Right lobe of liver (tissue), 6 donors: Measurements from ENCODE around the gene HOMER2. TPM values are rescaled to one million over a fixed set of nuclear protein-coding genes. Genes with fewer than 3 reads are reported as not detected.
"Not testable (repeated sequence)": the region's sequence is repeated elsewhere in the genome, so short reads cannot be mapped to it uniquely, and the experiment has no call there.

Experiments used
- ATAC-seq, 4 donors: fragments of 200-7000 bp; cut with Tn5 transposase; one replicate each; pipeline ENCODE4 v1.9.1; 2020; ENCODE audit warnings: mild to moderate bottlenecking in 4 of 4, moderate library complexity in 4 of 4
- DNase-seq, 3 donors: peaks; one replicate each; pipeline ENCODE4 v3.0.0-alpha.2; 2020
- H3K27ac ChIP-seq, 3 donors: fragments of 200-600 bp; one replicate each; pipeline ENCODE4 v1.8.0; 2022
- H3K27me3 ChIP-seq, 2 donors: fragments of 200-600 bp; one replicate each; pipeline ENCODE4 v1.8.0; 2022
- H3K36me3 ChIP-seq, 4 donors: fragments of 200-600 bp; sonication (generic) in 1 of 4; one replicate each; pipeline versions ENCODE4 v1.5.1 to v1.8.0; 2017 to 2022; ENCODE audit warnings: control low read depth in 1 of 4
- H3K4me1 ChIP-seq, 4 donors: fragments of 200-600 bp; sonication (generic) in 1 of 4; one replicate each; pipeline versions ENCODE4 v1.5.1 to v1.8.0; 2017 to 2022; ENCODE audit warnings: control low read depth in 1 of 4
- H3K4me3 ChIP-seq, 3 donors: fragments of 200-600 bp; one replicate each; pipeline ENCODE4 v1.8.0; 2022
- H3K9me3 ChIP-seq, 4 donors: fragments of 200-600 bp; sonication (generic) in 1 of 4; one replicate each; pipeline versions ENCODE4 v1.5.1 to v1.8.0; 2017 to 2022; ENCODE audit warnings: control low read depth in 1 of 4
- CTCF ChIP-seq, 4 donors: fragments of 200-600 bp in 3 of 4; fragments of 450-650 bp in 1 of 4; IDR thresholded peaks; one replicate each; pipeline versions ENCODE4 v1.5.1 to v1.8.0; 2016 to 2022; ENCODE audit warnings: antibody characterized with exemption in 4 of 4, mild to moderate bottlenecking in 2 of 4
- POLR2A ChIP-seq: fragments of 450-650 bp; IDR thresholded peaks from one replicate; pipeline ENCODE4 v1.6.1; 2017; ENCODE audit warnings: antibody characterized with exemption, mild to moderate bottlenecking
- WGBS: methylation state at CpG from one replicate; pipeline ENCODE4 v1.1.6; 2018; ENCODE audit warnings: low coverage, low lambda C conversion rate; ENCODE audit not compliant: insufficient coverage; ENCODE audit errors: missing lambda C conversion rate; 5-methylcytosine and 5-hydroxymethylcytosine counted together
- intact Hi-C, 2 donors: fragments of 100-400 bp; cut with DNase I; formaldehyde crosslinking; loops; one replicate each; pipeline versions ENCODE4 v1.11.2 to v1.14.1; 2022
- total RNA-seq, 6 experiments: library from RNA; depleted of rRNA in 2 of 6; stranded (reverse); fragments of >200 nt in 2 of 6; fragmentation: NEBNext Ultra II Directional in 3 of 6; extraction: Animal tissue kit (Norgen Biotek cat#: 25700) in 3 of 6; gene quantifications; one replicate each; pipeline versions ENCODE4 v1.1.0 to v1.2.4, GENCODE V29; 2016 to 2023
- donor health status: DM: no; HTN: yes; CAD: no.
- donor health status: DM: no; HTN: no; CAD: no.
- donor health status: DM: no; HTN: no; CAD: no.
- donor health status: DM: no; HTN: yes; CAD: no.
- donor health status: DM: no; HTN: yes; CAD: no.

Gene HOMER2
- total RNA-seq, 6 experiments from 2014 or later = 16.8 to 66.2 (median 60.7) TPM

GRCh38 chr15:82823049-82823448, 129.5 kb downstream of the HOMER2 start:
- no peak overlapping the region for H3K4me3 ChIP-seq
- H3K27ac ChIP-seq = no peak overlapping the region
- TF ChIP-seq POLR2A (no peak), CTCF (IDR thresholded peaks at IDR 0.05) (no peak)
- whole genome bisulfite sequencing = 52% methylated on average over 5 of the region's 5 CpGs
- no peaks in the 10 kb centered on the region for H3K27me3 ChIP-seq
- no peaks in the 10 kb centered on the region for H3K9me3 ChIP-seq
- no peak for ATAC-seq
- peak in 1 of 3 donors; percentile 66 for DNase-seq
- H3K4me1 ChIP-seq = peaks cover 0 to 9% (median 2%) of the 10 kb centered on the region in 4 donors
- intact Hi-C loops = no loop called here
- H3K36me3 ChIP-seq = peaks cover 5 to 81% (median 34%) of the 10 kb centered on the region in 4 donors

DNA sequence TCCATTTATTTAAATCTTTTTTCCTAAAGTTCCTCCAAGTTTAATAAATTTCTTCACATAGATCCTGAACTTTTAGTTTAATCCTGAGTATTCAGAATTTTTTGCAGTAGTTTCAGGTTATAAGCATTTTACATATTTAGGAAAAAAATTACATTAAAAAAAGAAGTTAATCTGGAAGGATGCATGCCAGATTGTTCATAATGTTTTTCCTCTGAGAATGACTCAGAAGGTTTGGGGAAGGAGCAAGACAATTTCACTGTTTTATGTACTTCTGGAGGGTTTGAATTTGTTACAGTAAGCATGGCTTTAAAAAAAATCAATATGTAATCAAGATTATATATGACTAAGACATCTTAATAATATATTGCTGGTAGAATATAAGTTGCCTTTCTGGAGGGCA, 130.7 kb downstream of the HOMER2 start:
- H3K9me3 ChIP-seq, H3K27me3 ChIP-seq, ATAC-seq, H3K27ac ChIP-seq, H3K4me3 ChIP-seq, H3K4me1 ChIP-seq, DNase-seq, intact Hi-C loops: not testable (repeated sequence)
- H3K36me3 ChIP-seq = peaks cover 3 to 81% (median 33%) of the 10 kb centered on the region in 4 donors

DNA sequence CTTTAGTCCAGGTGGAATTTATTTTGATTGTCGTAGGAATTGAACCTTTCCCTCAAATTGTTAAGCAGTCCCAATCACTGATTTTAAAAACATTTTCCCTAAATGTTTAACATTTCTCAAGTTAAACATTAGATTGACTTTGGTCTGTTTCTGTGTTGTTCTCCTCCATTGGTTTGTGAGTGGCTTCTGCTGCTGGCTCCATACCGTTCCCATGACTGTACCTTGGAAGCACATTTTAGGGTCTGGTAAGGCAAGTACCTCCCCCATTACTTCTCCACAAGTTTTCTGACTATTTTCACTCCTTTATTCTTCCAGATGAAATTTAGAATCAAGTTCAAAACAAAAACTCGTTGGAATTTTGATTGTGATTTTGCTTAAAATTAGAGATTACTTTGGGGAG, 131.1 kb downstream of the HOMER2 start:
- H3K4me3 ChIP-seq, H3K27me3 ChIP-seq, DNase-seq, H3K27ac ChIP-seq, ATAC-seq, intact Hi-C loops, H3K4me1 ChIP-seq, H3K9me3 ChIP-seq: not testable (repeated sequence)
- 78% methylated on average over 3 of the region's 3 CpGs for WGBS
- peaks cover 0 to 81% (median 33%) of the 10 kb centered on the region in 4 donors for H3K36me3 ChIP-seq

DNA sequence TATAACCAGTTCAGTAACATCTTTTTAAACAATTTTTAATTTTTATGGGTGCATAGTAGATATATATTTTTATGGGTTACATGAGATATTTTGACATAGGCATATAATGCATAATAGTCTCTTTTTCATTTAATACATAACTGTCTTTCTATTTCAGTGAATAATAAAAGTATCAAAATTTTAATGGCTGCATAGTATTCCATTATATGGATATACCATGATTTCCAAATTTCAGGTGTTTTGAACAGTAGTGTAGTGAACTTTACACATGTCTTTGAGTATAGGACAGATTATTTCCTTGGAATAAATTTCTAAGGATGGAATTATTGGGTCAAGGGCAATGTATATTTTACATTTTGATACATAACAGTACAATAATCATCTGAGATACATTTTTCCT, 132.4 kb downstream of the HOMER2 start:
- Histone ChIP-seq H3K9me3 (no peaks in the 10 kb centered on the region), H3K36me3 (peaks cover 0 to 79% (median 31%) of the 10 kb centered on the region in 4 donors), H3K27ac (no peak overlapping the region), H3K27me3 (no peaks in the 10 kb centered on the region), H3K4me1 (no peaks in the 10 kb centered on the region), H3K4me3 (no peak overlapping the region)
- intact Hi-C loops = no loop called here
- no peak for DNase-seq
- no peak for ATAC-seq
- TF ChIP-seq CTCF (IDR thresholded peaks at IDR 0.05) (no peak), POLR2A (no peak)

DNA sequence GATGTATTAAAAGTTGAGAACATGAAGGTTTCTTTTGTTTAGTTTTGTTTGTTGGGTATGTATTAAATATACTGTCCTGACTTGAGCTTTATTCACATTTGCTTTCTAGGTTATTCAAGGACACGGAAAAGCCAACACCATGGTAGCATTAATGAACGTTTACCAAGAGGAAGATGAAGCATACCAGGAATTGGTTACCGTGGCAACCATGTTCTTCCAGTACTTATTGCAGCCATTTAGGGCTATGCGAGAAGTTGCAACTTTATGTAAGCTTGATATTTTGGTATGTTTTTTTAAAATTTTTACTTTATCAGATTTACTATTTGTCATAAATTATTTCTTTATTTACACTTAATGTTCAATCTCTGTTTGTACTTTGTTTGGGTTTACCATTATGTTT, 139.5 kb downstream of the HOMER2 start:
- no peak for TF ChIP-seq CTCF (IDR thresholded peaks at IDR 0.05)
- no peak for TF ChIP-seq POLR2A
- H3K27ac ChIP-seq = no peak overlapping the region
- intact Hi-C loops = no loop called here
- no peaks in the 10 kb centered on the region for H3K27me3 ChIP-seq
- no peak overlapping the region for H3K4me3 ChIP-seq
- H3K36me3 ChIP-seq = peaks cover 0 to 37% (median 15%) of the 10 kb centered on the region in 4 donors
- DNase-seq (no peak), ATAC-seq (no peak)
- WGBS = 88% methylated on average over 4 of the region's 4 CpGs
- H3K4me1 ChIP-seq = peaks cover 0 to 28% (median 10%) of the 10 kb centered on the region in 4 donors
- no peaks in the 10 kb centered on the region for H3K9me3 ChIP-seq

GRCh38 chr15:82810890-82811426, 141.6 kb downstream of the HOMER2 start:
- H3K4me3 ChIP-seq = peak overlapping the region; percentile 83 to 92 (median 83)
- TF ChIP-seq CTCF (IDR thresholded peaks at IDR 0.05) = no peak
- TF ChIP-seq POLR2A = no peak
- intact Hi-C loops = no loop called here
- no peaks in the 10 kb centered on the region for H3K9me3 ChIP-seq
- DNase-seq (no peak), ATAC-seq (no peak)
- H3K36me3 ChIP-seq = peaks cover 0 to 19% (median 10%) of the 10 kb centered on the region in 4 donors
- H3K27ac ChIP-seq = peak overlapping the region; percentile 97 to 99 (median 99)
- H3K4me1 ChIP-seq = peaks cover 0 to 28% (median 10%) of the 10 kb centered on the region in 4 donors
- no peaks in the 10 kb centered on the region for H3K27me3 ChIP-seq
- 0% methylated on average over 6 of the region's 6 CpGs for WGBS
